ENCODE measurements around the gene SSNA1.

Gene SSNA1

DNA sequence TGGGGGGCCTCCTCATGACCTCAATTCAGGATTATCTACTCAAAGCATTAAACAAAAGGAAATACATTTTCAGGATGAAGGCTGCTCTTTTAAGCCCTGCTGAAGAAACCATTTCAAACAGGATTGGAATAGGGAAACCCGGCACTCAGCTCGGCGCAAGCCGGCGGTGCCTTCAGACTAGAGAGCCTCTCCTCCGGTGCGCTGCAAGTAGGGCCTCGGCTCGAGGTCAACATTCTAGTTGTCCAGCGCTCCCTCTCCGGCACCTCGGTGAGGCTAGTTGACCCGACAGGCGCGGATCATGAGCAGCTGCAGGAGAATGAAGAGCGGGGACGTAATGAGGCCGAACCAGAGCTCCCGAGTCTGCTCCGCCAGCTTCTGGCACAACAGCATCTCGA lies 16.3 kb downstream of the SSNA1 start:
- DNase-seq = no peak

DNA sequence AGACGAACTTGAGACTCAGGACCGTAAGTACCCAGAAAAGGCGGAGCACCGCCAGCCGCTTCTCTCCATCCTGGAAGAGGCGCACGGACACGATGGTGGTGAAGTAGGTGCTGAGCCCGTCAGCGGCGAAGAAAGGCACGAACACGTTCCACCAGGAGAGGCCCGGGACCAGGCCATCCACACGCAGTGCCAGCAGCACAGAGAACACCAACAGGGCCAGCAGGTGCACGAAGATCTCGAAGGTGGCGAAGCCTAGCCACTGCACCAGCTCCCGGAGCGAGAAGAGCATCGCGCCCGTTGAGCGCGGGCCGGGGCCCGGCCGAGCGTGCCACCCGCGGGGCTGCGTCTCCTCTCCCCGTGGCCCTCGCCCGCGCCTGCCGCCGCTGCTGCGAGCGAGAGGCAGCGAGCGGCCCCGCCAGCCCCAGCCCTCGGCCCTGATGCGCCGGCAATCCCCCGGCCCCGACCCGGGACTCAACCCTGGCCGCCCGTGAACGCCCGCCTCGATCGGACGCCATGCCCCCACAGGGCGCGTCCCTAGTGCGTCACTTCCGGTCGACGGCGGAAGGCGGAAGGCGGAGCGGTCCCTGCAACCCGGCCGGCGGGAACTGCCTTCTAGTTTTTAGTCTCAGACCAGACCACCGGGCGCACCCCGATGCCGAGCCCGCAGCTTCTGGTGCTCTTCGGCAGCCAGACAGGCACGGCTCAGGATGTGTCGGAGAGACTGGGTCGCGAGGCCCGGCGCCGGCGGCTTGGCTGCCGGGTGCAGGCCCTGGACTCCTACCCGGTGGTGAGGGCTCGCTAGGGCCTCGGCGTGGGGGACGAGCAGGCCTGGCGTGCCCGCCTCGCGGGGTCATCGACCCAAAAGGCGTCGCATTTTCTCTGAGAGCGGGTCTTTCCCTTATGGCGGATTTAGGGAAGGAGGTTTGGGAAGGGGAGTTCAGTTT lies 16.9 kb downstream of the SSNA1 start, which contains the start of the genes NDOR1 and TMEM203:
TSS of gene NDOR1 (plus strand) at position 575 of the 944 bp plus-strand sequence. CDS start at position 653, 78 bp downstream.
TSS of gene TMEM203 (minus strand) at position 523 of the 944 bp plus-strand sequence. CDS start at position 289, 234 bp downstream.
- peak; percentile 85 for DNase-seq

DNA sequence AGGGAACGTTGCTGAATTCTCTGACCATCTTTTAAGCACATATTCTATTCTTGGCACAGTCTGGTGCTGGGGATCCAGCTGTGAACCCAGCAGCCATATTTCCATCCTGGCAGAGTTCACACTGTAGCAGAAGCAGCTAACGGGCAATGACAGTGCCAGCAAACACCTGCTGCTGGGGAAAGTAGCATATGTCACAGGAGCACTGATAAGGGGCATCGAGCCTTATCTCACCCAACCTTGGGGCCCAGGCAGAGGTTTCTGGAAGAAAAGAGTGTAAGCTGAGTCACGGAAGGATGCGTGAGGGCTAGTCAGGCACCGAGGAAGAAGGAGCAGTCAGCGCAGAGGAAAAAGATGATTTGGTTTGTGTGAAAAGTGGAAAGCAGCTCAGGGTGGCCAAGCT lies 18.1 kb downstream of the SSNA1 start:
- no peak for DNase-seq

GRCh38 chr9:137211532-137211931 lies 23.1 kb downstream of the SSNA1 start:
- DNase-seq = no peak

DNA sequence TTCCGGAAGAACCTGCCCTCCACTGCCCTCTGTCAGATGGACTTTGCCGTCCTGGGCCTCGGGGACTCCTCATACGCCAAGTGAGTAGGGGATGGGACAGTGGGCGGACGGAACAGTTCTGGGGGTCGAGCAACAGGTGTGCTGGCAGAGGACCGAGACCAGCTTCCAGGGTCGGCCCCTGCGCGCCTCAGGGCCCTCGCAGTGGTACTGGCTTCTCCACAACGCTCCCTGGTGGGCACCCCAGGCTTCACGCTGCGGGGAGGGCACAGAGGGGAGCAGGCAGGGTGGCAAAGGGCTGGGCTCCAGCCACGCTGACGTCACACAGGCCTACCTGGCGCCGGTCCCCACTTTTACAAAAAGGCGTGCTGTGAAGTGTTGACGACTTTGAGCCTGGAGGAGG lies 24.0 kb downstream of the SSNA1 start:
- DNase-seq = no peak

DNA sequence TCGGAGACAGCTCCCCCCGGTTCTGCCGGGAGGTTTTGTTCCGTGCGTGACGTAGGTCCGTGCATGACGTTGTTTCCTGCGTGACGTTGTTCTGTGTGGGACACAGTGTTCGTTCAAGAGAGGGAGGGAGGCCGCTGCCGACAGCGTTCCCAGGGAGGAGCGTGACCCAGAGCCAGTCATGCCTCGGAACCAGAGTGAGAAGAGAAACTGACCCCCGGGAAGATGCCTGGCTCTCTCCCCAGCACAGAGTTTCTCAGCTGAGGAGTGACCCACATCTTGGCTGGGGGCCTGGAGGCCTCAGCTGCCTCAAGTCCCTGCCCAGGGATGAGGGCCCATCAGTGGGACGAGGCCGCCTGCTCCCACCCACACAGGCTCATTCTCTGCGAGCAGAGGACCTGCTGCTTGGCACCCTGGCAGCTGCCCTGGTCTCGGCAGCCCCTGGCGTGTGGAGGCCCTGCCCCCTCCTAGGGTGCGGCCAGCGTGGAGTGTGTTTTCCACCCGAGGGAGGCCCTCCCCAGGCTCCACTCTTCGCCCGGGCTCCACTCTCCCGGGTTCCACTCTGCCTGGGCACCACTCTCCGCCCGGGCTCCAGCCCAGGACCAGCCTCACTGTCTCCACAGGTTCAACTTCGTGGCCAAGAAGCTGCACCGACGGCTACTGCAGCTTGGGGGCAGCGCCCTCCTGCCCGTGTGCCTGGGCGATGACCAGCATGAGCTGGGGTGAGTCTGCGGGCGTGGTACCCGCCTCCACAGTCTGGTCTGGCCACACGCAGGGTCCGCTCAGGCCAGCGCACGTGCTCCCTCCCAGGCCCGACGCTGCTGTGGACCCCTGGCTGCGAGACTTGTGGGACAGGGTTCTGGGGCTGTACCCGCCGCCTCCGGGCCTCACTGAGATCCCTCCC lies 24.9 kb downstream of the SSNA1 start:
- DNase-seq = no peak

DNA sequence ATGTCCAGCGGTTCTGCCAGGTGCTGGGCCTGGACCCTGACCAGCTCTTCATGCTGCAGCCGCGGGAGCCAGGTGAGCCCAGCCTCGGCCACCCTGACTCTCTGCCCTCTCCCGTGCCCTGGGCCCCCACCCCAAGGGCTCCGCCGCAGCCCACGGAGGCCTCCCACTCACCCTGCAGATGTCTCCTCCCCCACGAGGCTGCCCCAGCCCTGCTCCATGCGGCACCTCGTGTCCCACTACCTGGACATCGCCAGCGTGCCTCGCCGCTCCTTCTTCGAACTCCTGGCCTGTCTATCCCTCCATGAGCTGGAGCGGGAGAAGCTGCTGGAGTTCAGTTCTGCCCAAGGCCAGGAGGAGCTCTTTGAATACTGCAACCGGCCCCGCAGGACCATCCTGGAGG lies 26.1 kb downstream of the SSNA1 start:
- DNase-seq = no peak

GRCh38 chr9:137215196-137215986 lies 26.9 kb downstream of the SSNA1 start:
- DNase-seq = no peak

- DNase-seq = no peak
These were observed 27.9 kb downstream of the SSNA1 start for GRCh38 chr9:137216188-137216965.

DNA sequence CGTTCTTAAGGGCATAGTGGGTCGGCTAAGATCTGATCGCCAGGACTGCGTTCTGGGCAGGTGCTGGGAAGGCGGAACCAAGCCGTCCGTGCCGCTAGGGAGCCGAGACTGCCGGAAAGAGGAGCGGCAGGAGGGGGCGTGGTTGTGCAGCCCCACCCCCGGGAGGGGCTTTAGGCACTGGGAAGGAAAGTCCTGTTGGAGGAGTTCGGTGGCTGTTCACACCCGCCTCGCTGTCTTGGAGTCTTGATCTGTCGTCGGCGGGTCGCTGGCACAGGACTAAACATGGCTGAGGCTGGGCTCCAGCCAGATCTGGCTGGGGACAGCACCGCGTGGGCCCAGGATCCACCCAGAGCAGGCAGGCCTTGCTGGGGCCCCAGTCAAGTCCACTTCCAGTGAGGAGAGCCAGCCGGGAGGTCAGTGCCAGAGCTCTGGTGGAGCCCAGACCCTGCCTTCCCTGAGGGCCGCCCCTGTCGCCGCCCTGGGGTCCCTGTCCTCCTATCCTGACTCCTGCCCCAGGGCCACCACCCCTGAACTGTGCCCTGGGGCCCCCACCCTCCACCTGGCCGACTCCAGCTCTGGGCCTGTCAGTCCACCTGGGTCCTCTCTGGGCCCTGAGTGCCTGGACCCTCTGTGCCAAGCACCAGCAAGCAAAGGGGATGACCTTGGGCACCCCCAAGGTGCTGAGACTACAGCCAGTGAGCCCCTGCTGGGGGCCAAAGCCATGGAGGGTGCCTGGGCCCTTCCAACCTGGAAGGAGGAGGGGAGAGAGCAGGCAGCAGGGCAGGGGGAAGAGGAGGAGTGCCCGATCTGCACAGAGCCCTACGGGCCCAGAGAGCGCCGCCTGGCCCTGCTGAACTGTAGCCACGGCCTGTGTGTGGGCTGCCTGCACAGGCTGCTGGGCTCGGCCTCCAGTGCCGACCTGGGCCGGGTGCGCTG lies 29.1 kb downstream of the SSNA1 start:
- no peak for DNase-seq

DNA sequence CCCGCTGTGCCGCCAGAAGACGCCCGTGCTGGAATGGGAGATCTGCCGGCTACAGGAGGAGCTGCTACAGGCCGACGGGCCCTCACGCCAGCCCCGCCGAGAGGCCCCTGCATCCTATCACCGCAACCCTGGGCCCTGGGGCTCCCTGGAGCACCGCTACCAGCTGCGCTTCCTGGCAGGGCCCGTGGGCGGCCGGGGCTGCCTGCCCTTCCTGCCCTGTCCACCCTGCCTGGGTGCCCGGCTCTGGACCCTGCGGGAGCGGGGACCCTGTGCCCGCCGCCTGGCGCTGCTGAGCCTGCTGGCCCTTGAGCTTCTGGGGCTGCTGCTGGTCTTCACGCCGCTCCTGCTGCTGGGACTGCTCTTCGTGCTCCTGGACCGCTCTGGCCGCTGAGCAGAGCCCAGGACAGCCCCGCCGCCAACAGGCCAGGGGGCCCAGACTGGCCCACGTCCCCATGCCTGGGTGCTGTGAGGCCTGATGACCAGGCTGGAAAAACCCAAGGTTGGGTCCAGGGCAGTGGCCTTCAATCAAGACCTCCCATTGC lies 29.8 kb downstream of the SSNA1 start:
- DNase-seq = no peak

DNA sequence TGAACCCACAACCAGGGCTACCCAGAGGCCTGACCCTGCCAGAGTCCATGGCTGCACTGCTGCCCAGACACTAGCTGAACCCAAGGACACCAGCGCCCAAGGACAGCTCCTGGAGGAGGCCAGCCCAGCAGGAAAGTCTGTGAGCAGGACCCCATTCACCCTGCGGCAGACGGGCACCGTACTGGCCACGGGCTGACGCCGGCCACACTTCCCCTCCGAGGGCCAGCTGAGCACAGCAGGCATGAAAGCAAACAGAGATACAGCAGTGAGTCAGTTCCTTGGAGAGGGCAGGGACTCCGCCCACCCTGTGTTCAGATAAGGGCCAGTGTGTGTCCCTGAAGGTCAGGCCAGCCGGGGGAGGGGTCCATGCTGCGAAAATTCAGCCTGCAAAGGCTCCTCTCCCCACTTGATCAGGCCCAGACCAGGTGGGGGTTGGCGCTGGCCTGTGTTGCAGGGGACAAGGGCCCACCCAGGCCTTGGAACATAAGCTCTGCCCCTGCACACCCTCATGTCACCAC lies 30.3 kb downstream of the SSNA1 start:
- peak; percentile 44 for DNase-seq

GRCh38 chr9:137219757-137220316 lies 31.4 kb downstream of the SSNA1 start:
- no peak for DNase-seq

DNA sequence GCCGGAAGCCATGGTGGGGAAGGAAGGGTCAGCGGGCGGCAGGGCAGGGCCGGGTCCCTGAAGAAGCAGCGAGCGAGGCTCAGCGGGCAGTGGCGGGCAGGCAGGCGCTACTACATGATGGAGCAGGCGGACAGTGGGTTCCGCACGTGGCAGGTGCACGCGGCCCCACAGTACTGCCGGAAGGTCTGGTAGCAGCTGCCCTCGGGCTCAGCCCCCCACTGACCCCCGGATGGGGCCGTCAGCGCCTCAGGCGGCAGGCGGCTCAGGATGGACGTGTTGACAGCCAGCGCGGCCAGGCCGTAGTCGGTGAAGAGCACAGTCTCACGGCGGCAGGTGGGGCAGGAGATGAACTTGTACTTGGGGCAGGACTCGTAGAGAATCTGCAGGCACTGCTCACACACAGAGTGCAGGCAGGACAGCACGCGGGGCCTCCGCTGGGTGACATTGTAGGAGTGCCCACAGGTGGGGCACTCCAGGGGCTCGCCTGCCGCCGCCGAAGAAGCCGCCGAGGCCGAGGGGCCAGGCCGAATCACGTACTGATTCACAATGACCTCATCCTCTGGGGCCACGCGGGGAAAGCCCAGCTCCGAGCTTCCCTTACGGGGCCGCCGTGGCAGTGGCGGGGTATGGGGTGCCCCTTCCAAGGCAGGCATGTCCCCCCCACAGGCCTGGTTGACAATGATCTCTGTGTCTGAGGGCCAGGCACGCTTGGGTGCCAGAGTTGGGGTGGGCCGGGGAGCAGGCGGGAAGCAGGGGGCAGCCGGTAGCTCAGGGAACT lies 32.0 kb downstream of the SSNA1 start:
- no peak for DNase-seq

- DNase-seq = no peak
These were observed 32.6 kb downstream of the SSNA1 start for GRCh38 chr9:137221095-137221505.

GRCh38 chr9:137221506-137222111 lies 33.1 kb downstream of the SSNA1 start:
- no peak for DNase-seq

- DNase-seq = peak; percentile 34
These were observed 34.0 kb downstream of the SSNA1 start, which contains the start of gene RNF208 for GRCh38 chr9:137222190-137223077. RNF208 (minus strand) TSS chr9:137222240; CDS start chr9:137221212, 1,028 bp downstream.

Measured in EL (cell line).